GM12875 (cell line): ENCODE measurements around the gene TMEM164.
"Not testable (repeated sequence)": the region's sequence is repeated elsewhere in the genome, so short reads cannot be mapped to it uniquely, and the experiment has no call there.

Experiments used
- H3K4me3 ChIP-seq: one replicate; pipeline ENCODE4 v1.5.1; 2011; ENCODE audit warnings: low read depth, low read length, control low read depth
- CTCF ChIP-seq: IDR thresholded peaks from 2 replicates; pipeline ENCODE4 v1.5.1; 2011; ENCODE audit warnings: low read depth, mild to moderate bottlenecking, control low read depth, inconsistent platforms, low read length, moderate library complexity, borderline replicate concordance; ENCODE audit not compliant: insufficient read depth

The TMEM164 gene

DNA sequence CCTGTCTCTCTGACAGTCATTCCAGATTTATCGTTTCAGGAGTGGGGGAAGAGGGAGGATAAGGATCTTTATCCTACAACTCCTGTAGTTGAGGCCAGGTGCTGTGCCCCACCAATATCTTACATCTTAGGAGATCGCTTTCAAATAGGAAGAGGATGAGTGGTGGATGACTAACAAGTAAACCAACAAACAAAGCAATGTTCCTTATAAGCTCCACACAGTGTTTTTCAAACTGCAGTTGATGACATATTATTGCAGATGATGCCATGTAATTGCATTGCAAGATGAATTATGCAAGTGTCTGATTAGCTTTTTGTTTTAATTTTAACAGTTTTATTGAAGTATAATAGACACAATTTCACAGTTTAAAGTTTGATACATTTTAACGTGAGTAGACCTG is 35.8 kb upstream of the TMEM164 start:
- H3K4me3 ChIP-seq = no peak overlapping the region
- TF ChIP-seq CTCF = no peak

- not testable (repeated sequence) for H3K4me3 ChIP-seq
Observed at GRCh38 chrX:109970841-109971240, 32.1 kb upstream of the TMEM164 start.

DNA sequence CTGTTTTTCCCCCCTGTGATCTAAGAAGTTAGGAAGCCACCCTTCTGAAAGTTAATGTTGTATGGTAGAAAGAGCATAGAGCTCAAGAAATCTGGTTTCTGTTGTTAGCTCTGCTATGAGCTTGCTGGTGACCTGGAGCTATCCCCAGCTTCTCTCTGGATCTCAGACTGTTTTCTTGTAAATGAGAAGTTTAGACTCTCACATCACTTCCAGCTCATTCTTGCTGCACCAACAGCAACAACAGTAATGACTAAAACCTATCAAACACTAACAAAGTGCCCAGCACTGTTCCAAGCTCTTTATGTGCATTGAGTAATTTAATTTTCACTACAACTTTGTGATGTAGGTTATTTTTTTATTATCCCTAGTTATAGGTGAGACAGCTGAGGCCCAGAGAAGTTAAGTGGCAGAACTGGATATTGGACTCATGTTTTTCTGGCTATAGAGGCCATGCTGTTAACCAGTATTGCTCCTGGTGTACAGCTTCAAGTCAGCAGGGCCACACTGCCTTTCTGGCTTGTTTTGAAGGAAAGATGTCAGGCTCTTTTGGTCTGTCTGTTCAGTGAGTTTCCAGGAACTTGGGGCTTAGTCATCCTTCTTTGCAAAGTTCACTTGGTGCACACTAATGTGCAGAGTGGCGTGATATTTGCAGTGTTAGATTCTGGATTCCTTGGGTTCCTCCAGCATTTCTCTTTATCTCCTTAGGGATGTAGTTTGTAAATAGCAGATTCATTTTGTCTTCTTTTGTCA is 27.8 kb upstream of the TMEM164 start:
- no peak for TF ChIP-seq CTCF
- no peak overlapping the region for H3K4me3 ChIP-seq

GRCh38 chrX:109985210-109985609 is 17.7 kb upstream of the TMEM164 start:
- H3K4me3 ChIP-seq = not testable (repeated sequence)

- TF ChIP-seq CTCF = no peak
- no peak overlapping the region for H3K4me3 ChIP-seq
Observed at GRCh38 chrX:109987884-109988283, 15.0 kb upstream of the TMEM164 start.

- TF ChIP-seq CTCF = no peak
- no peak overlapping the region for H3K4me3 ChIP-seq
Observed at GRCh38 chrX:109990582-109991276, 12.2 kb upstream of the TMEM164 start.

GRCh38 chrX:109992203-109992602 is 10.7 kb upstream of the TMEM164 start:
- no peak for TF ChIP-seq CTCF
- no peak overlapping the region for H3K4me3 ChIP-seq

DNA sequence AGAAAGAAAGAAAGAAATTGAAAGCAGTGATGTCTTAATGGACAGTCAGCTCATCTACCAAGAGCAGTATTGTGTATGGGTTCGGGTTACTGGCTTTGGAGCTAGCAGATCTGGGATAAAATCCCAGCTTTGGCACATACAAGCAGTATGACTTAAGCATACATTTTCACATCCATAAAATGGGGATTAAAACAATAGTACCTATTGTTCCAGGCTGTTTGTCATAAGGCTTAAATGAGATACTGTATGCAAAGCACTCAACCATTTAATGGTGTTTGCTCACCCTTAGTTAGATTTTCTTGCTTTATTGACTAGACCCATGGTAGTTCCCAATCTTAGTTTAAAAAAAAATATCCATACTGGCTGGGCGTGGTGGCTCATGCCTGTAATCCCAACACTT is 7.8 kb upstream of the TMEM164 start:
- no peak overlapping the region for H3K4me3 ChIP-seq
- no peak for TF ChIP-seq CTCF
